ENCODE data around the gene SP3. TPM values are rescaled to one million over a fixed set of nuclear protein-coding genes. Genes with fewer than 3 reads are reported as not detected.

The SP3 gene
- total and polyA plus RNA-seq, 2 of the 8 experiments (the other 6 are each of a cell fraction or from before 2014, with no cell fraction given), result 31.0 to 92.1 TPM

- CTCF ChIA-PET (ENCODE audit: partially characterized antibody), result interaction anchor here (0.6 to 1.1 kb wide), 2 partner anchors 181 to 379 kb away, joined by 3 read pairs; no protein-coding TSS in a partner anchor
Observed at GRCh38 chr2:173962583-173963110, 2.5 kb downstream of the SP3 start.

More at GRCh38 chr2:173962583-173963110, 2.5 kb downstream of the SP3 start:
- H3K4ac ChIP-seq (replicated peaks; ENCODE audit: insufficient read length, low read depth, low read length), result no peak overlapping the region
- H3K27ac ChIP-seq (ENCODE audit: low read depth, low read length), result no peak overlapping the region
- no peak overlapping the region for H4K8ac ChIP-seq (ENCODE audit: extremely low read depth, insufficient read depth, low read length)
- FAIRE-seq, result no peak
- POLR2A ChIA-PET (ENCODE audit: partially characterized antibody), result interaction anchor here (0.5 to 0.7 kb wide), 5 partner anchors 22 to 844 kb away, joined by 3 to 4 read pairs (median 3); no protein-coding TSS in a partner anchor
- no peak overlapping the region for H3K18ac ChIP-seq (ENCODE audit: extremely low read depth, low read length)
- H2BK15ac ChIP-seq (ENCODE audit: low read length), result no peak overlapping the region
- H3K23ac ChIP-seq (ENCODE audit: insufficient read length), result no peak overlapping the region
- H2AFZ ChIP-seq (ENCODE audit: low read length), result no peak overlapping the region
- peak overlapping the region in 2 of 4 experiments; percentile 43 to 86; a peak in 2 of 7 replicates for H3K9ac ChIP-seq (replicated peaks in 1 of 4; ENCODE audit: extremely low read depth in 1 of 4, low read depth in 3 of 4, low read length in 3 of 4)
- no peak overlapping the region for H4K5ac ChIP-seq (ENCODE audit: insufficient read length, low read depth, low read length)
- H2BK20ac ChIP-seq (ENCODE audit: low read length), result no peak overlapping the region
- H2AK5ac ChIP-seq (ENCODE audit: low read depth, low read length), result no peak overlapping the region
- no peak for TF ChIP-seq EZH2 (IDR thresholded peaks at IDR 0.05; ENCODE audit: low read depth, low read length, severe bottlenecking)
- TF ChIP-seq PHF8 (conservative IDR thresholded peaks at IDR 0.05; ENCODE audit: low read depth, low read length), result no peak
- no peak for TF ChIP-seq MAFK (IDR thresholded peaks at IDR 0.05; ENCODE audit: low read depth, low read length)
- TF ChIP-seq SP1 (IDR thresholded peaks at IDR 0.05; ENCODE audit: low read depth, low read length), result no peak
- TF ChIP-seq MAX (IDR thresholded peaks at IDR 0.05), result no peak
- no peak for TF ChIP-seq ATF3 (IDR thresholded peaks at IDR 0.05; ENCODE audit: insufficient read depth, low read depth, low read length)
- TF ChIP-seq TBP (IDR thresholded peaks at IDR 0.05; ENCODE audit: low read depth, low read length), result no peak
- no peak for TF ChIP-seq RXRA (IDR thresholded peaks at IDR 0.05; ENCODE audit: insufficient read depth, low read depth, low read length)
- TF ChIP-seq E2F6 (IDR thresholded peaks at IDR 0.05), result no peak
- H2BK120ac ChIP-seq (replicated peaks; ENCODE audit: low read depth, low read length), result no peak overlapping the region
- no peaks in the 10 kb centered on the region for H3K27me3 ChIP-seq (replicated peaks in 1 of 4; ENCODE audit: control insufficient read depth in 3 of 4, extremely low read depth in 1 of 4, insufficient read depth in 3 of 4, low read length in 3 of 4)
- no peak overlapping the region for H3K14ac ChIP-seq (ENCODE audit: insufficient read length)
- peak overlapping the region; percentile 66 to 99 (median 86) for H3K4me3 ChIP-seq (ENCODE audit: extremely low read depth in 1 of 4, insufficient read depth in 2 of 4, low read depth in 3 of 4, low read length in 4 of 4)
- 15% methylated on average over 4 of the region's 4 CpGs; no CpG with 5 or more reads in 1 of the 2 experiments for WGBS, 2 experiments (ENCODE audit: extremely low coverage in 1 of 2, insufficient coverage in 1 of 2, insufficient read length in 1 of 2, insufficient replicate concordance in 2 of 2, low coverage in 1 of 2, low lambda C conversion rate in 2 of 2, missing lambda C conversion rate in 1 of 2)
- no peaks in the 10 kb centered on the region for H3K23me2 ChIP-seq (ENCODE audit: low read depth, low read length)
- no peak for DNase-seq (ENCODE audit: low read depth in 1 of 2, low spot score in 2 of 2)
- H3K79me2 ChIP-seq (ENCODE audit: control insufficient read depth in 1 of 2, insufficient read depth in 2 of 2, low read length in 2 of 2), result peaks cover 30 to 63% of the 10 kb centered on the region in 2 experiments
- H2BK5ac ChIP-seq (ENCODE audit: low read depth, low read length), result no peak overlapping the region
- peaks cover 0 to 5% (median 2%) of the 10 kb centered on the region in 4 experiments; a peak in 3 of 8 replicates for H3K36me3 ChIP-seq (ENCODE audit: control insufficient read depth in 2 of 4, insufficient read depth in 4 of 4, low read length in 3 of 4)
- H2BK12ac ChIP-seq (ENCODE audit: low read depth, low read length), result no peak overlapping the region
- H3K79me1 ChIP-seq (ENCODE audit: low read depth, low read length), result no peaks in the 10 kb centered on the region; the same call in 1 of the 2 replicates
- peaks cover 2 to 5% of the 10 kb centered on the region in 2 experiments for H4K20me1 ChIP-seq (replicated peaks in 1 of 2; ENCODE audit: control insufficient read depth in 1 of 2, insufficient read depth in 2 of 2, low read length in 2 of 2)
- peak overlapping the region; percentile 49 to 67 for H3K4me2 ChIP-seq (ENCODE audit: insufficient read depth in 1 of 2, low read depth in 2 of 2, low read length in 2 of 2)
- H3K56ac ChIP-seq (replicated peaks; ENCODE audit: insufficient read length, low read depth, low read length), result no peak overlapping the region
- H4K91ac ChIP-seq (replicated peaks; ENCODE audit: insufficient read length, low read length), result no peak overlapping the region
- H3K4me1 ChIP-seq (replicated peaks in 1 of 4; ENCODE audit: control insufficient read depth in 3 of 4, insufficient read depth in 4 of 4, low read length in 3 of 4), result peaks cover 0 to 6% (median 1%) of the 10 kb centered on the region in 4 experiments; a peak in 1 of 7 replicates
- H3K9me3 ChIP-seq (ENCODE audit: insufficient read depth in 2 of 2, low read depth in 1 of 2, low read length in 1 of 2), result no peaks in the 10 kb centered on the region

All from H1 (cell line).